Nephron (organoid): ENCODE results near the gene KRTAP4-7.
"Not testable (repeated sequence)": the region's sequence is repeated elsewhere in the genome, so short reads cannot be mapped to it uniquely, and the experiment has no call there.

Experiments used
- H3K27ac Mint-ChIP-seq, 3 experiments: 2 replicates each; pipeline ENCODE4 v1.8.0; 2020; ENCODE audit warnings: mixed read lengths in 3 of 3, mild to moderate bottlenecking in 2 of 3, moderate library complexity in 1 of 3
- H3K27me3 Mint-ChIP-seq: 2 replicates; pipeline ENCODE4 v1.8.0; 2021; ENCODE audit warnings: low read depth, mild to moderate bottlenecking, moderate library complexity, mixed read lengths
- H3K36me3 Mint-ChIP-seq: 2 replicates; pipeline ENCODE4 v1.8.0; 2020; ENCODE audit warnings: low read depth, mixed read lengths
- H3K4me1 Mint-ChIP-seq: 2 replicates; pipeline ENCODE4 v1.8.0; 2020; ENCODE audit warnings: mixed read lengths
- H3K4me3 Mint-ChIP-seq, 3 experiments: 2 replicates each; pipeline ENCODE4 v1.8.0; 2020; ENCODE audit warnings: mild to moderate bottlenecking in 3 of 3, mixed read lengths in 3 of 3, moderate library complexity in 2 of 3
- H3K9me3 Mint-ChIP-seq: 2 replicates; pipeline ENCODE4 v1.8.0; 2020; ENCODE audit warnings: mixed read lengths
- CTCF ChIP-seq, 3 experiments: fragments of 200-600 bp; sonication (generic); IDR thresholded peaks; one replicate each; pipeline ENCODE4 v1.5.0; 2021; ENCODE audit warnings: antibody characterized with exemption in 3 of 3; ENCODE audit not compliant: unreplicated experiment in 3 of 3

Gene KRTAP4-7

GRCh38 chr17:41060052-41060604, 23.8 kb upstream of the KRTAP4-7 start, which contains the start of gene KRTAP2-3:
TSS of gene KRTAP2-3 (minus strand) at chr17:41060114. CDS start at chr17:41060050, 64 bp downstream.
- no peak for TF ChIP-seq CTCF (IDR thresholded peaks at IDR 0.05; ENCODE audit: unreplicated experiment in 3 of 3)
- peaks cover 7% of the 10 kb centered on the region for H3K27me3 Mint-ChIP-seq
- no peak within 1 kb of the TSS for H3K4me3 Mint-ChIP-seq
- H3K9me3 Mint-ChIP-seq, result no peaks in the 10 kb centered on the region
- no peak within 1 kb of the TSS for H3K27ac Mint-ChIP-seq
- H3K36me3 Mint-ChIP-seq, result no peaks in the 10 kb centered on the region
- no peaks in the 10 kb centered on the region for H3K4me1 Mint-ChIP-seq

- H3K27ac Mint-ChIP-seq, result no peak overlapping the region
- no peaks in the 10 kb centered on the region for H3K4me1 Mint-ChIP-seq
- H3K4me3 Mint-ChIP-seq, result no peak overlapping the region
- no peaks in the 10 kb centered on the region for H3K36me3 Mint-ChIP-seq
- peaks cover 7% of the 10 kb centered on the region for H3K27me3 Mint-ChIP-seq
- H3K9me3 Mint-ChIP-seq, result no peaks in the 10 kb centered on the region
- TF ChIP-seq CTCF (IDR thresholded peaks at IDR 0.05; ENCODE audit: unreplicated experiment in 3 of 3), result no peak
Observed at GRCh38 chr17:41061964-41062363, 22.0 kb upstream of the KRTAP4-7 start.

- Mint-ChIP-seq H3K9me3 (no peaks in the 10 kb centered on the region), H3K36me3 (no peaks in the 10 kb centered on the region), H3K27me3 (peaks cover 8% of the 10 kb centered on the region), H3K4me1 (no peaks in the 10 kb centered on the region), H3K4me3 (no peak overlapping the region), H3K27ac (no peak overlapping the region)
- no peak for TF ChIP-seq CTCF (IDR thresholded peaks at IDR 0.05; ENCODE audit: unreplicated experiment in 3 of 3)
Observed at GRCh38 chr17:41063449-41063848, 20.5 kb upstream of the KRTAP4-7 start.

- TF ChIP-seq CTCF (IDR thresholded peaks at IDR 0.05; ENCODE audit: unreplicated experiment in 3 of 3), result no peak
- Mint-ChIP-seq H3K4me1 (no peaks in the 10 kb centered on the region), H3K9me3 (no peaks in the 10 kb centered on the region), H3K27ac (no peak overlapping the region), H3K27me3 (peaks cover 7% of the 10 kb centered on the region), H3K36me3 (no peaks in the 10 kb centered on the region), H3K4me3 (no peak overlapping the region)
Observed at GRCh38 chr17:41064301-41064700, 19.6 kb upstream of the KRTAP4-7 start.

DNA sequence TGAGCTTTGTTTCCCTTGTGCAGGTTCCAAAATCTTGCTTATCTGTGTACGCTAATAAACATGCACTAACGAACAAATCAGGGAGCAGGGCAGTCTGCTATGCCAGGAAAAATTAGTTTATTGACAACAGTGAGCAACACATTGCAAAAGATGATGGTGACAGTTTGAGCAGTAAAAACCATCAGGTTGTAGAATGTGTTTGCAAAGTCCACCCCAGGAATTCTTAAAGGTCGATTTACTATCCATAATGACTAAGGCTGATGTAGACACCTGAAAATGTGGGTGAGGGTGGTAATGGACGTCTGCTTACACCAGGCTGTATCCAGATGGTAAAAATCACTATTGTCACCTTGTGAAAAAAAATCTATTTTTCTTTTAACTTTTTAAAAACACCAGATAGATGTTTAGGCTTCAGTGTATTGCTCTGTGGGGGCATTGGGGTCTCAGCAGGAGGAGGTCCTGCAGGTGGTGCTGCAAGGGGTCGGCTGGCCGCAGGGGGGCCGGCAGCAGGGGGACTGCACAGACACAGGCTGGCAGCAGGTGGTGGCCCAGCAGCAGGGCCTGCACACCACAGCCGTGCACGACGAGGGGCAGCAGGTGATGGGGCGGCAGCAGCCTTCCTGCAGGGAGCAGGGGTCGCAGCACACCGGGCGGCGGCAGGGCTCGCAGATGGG, 18.8 kb upstream of the KRTAP4-7 start:
- H3K4me1 Mint-ChIP-seq, H3K4me3 Mint-ChIP-seq, H3K27ac Mint-ChIP-seq: not testable (repeated sequence)

DNA sequence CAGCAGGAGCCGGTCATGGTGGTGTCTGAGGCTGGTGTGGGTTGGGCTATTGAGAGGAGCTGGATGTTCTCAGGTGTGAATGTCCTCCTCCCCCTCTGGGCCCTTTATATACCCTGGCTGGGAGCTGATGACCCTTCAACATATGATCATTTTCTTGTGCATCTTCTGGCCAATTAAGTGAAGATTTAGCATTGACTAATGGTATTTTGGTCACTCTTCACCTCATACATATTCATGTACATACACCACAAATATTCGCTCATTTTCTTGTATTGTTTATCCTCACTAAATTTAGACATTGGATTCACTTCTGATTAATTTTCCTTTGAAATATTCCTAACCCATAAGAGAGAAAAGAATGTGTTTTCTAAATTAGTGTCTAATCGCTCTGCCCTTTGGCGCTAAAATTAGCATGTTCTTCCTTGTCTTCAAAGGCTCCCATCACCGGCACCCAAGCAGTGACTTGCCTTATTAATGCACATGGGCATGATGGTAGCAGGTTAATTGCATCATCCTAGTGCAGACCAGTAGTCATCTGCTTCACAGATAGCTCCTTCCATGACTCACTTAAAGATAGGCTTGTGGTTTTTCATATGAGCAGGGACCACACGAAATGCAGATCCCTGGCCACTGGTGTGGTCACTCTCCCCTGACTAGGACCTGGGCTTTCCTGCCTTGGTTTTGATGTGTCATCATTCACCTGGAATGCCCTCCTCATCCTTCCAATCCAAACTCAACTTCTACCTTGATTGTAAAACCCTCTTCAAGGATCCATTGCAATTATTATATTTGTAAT, 17.9 kb upstream of the KRTAP4-7 start, which contains the start of gene KRTAP2-4:
KRTAP2-4 (minus strand) TSS at position 51 of the 796 bp plus-strand sequence; CDS start at position 17, 34 bp downstream.
- TF ChIP-seq CTCF (IDR thresholded peaks at IDR 0.05; ENCODE audit: unreplicated experiment in 3 of 3), result no peak
- H3K27ac Mint-ChIP-seq, result no peak within 1 kb of the TSS

More for the DNA sequence above, 18.8 kb upstream of the KRTAP4-7 start:
- H3K27me3 Mint-ChIP-seq, H3K9me3 Mint-ChIP-seq, H3K36me3 Mint-ChIP-seq: not testable (repeated sequence)

More for the DNA sequence above, 17.9 kb upstream of the KRTAP4-7 start, which contains the start of gene KRTAP2-4:
- Mint-ChIP-seq H3K36me3 (no peaks in the 10 kb centered on the region), H3K4me1 (no peaks in the 10 kb centered on the region), H3K9me3 (no peaks in the 10 kb centered on the region), H3K27me3 (peaks cover 7% of the 10 kb centered on the region), H3K4me3 (no peak within 1 kb of the TSS)
